Endometrium (tissue), 2 donors: ENCODE results near the gene CARMIL1.

Experiments
- FAIRE-seq: peaks from 2 replicates; lab custom pipeline; 2012; peaks lifted over from hg19 to GRCh38; lab: Jason Lieb, UNC
- donor health status: control.
- donor health status: control.

CARMIL1 gene

GRCh38 chr6:25477006-25477590 is 197.9 kb downstream of the CARMIL1 start:
- no peak for FAIRE-seq

DNA sequence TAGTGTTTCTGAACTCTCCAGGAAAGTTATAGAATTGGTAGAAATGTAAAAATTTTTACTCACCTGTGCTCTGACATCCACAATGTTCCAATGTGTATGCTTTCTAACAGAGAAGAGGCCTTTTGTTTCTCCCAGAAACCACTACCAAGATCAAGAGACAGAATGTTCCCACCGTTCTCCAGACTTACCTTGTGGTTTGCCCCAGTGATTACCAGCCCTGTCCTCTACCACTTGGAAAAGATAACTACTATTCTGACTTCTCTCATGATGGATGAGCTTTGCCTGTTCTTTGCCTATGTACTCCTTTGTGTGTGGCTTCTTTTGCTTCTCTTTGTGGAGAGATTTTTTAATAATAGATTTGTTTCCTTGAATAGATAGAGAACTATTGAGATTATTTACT is 199.8 kb downstream of the CARMIL1 start:
- FAIRE-seq = no peak

- FAIRE-seq = no peak
Measured at GRCh38 chr6:25481267-25481666, 202.1 kb downstream of the CARMIL1 start.

DNA sequence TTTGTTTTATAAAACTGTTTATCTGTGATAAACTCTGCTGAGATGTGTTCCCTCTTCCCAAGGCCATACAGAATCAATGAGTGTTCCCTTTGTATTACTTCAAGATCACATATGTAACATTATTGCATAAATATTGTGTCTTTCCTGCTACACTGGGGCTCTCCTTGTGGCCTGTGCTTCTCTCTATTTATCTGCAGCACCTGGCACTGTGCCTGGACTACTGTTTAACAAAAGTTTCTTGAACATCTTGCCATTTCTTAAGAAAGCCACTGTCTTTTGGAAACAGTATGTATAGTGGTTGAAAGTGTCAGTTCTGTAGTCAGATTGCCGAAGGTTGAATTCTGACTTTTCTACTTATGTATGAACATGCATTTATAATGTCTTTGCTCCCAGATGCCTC is 203.8 kb downstream of the CARMIL1 start:
- FAIRE-seq = no peak

DNA sequence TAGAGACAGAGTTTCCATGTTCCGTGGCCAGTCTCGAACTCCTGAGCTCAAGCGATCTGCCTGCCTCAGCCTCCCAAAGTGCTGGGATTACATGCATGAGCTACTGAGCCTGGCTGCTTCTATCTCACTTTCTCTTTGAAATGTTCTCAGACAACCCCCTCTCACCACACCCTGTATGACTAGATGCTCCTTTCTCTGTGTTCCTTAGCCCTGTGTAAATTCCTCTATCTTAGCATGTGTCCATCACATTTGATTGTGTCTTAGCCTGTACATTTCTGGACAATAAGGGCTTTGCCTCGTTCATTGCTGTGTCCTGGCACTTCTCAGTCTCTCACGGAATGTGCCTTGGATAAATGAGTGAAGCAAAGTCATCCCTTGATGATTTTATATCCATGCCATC is 204.8 kb downstream of the CARMIL1 start:
- no peak for FAIRE-seq

DNA sequence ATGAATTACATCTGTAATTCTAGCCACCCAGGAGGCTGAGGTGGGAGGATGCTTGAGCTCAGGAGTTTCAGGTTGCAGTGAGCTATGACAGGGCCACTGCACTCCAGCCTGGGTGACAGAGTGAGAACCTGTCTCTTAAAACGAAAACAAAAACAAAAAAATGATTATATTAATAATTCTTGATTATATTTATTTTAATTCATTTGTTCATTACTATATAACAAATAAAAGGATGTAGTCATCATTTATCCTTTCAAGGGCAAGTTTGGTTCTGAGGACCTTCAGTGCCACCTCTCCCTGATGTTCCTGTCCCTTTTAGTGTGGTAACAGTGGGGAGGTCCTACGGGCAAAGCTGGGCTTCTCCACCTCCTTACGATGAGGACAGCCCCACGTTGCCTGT is 205.7 kb downstream of the CARMIL1 start:
- FAIRE-seq = no peak

GRCh38 chr6:25485821-25486534 is 206.8 kb downstream of the CARMIL1 start:
- no peak for FAIRE-seq

DNA sequence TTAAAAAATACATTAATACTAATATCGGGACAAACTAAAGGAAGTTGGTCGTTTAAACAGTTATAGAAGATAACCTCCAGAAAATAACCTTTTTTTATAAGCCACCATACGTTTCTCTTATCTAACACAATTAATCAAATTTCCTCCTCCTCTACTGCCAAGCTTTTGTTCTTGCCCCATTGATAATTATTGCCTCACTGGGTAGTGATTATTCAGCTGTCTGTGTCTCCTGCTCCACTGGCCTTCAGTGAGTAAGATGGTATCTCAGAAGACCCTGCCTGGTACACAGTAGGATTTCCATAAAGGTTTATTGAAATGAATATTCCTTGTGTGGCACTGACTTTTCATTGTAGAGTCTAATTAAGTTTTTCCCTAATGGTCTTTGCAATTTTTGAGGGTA is 207.4 kb downstream of the CARMIL1 start:
- no peak for FAIRE-seq

DNA sequence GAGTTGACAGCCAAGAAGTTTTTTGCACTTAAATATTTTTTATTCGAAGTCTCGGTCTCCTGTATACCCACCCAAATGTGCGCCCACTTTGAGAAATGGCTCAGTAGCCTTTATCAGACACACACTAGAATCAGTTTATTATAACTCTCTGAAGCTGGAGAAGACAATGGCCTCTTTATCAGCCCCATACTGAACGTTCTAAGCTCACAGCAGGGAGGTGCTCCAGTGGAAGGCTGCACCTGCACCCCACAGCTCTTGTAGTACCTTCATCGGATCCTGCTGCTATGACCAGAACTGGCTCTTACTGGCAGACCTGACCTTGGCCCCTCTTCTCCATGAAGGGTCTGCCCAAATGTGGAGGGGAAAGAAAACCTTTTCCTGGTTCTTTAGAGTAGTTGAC is 207.8 kb downstream of the CARMIL1 start:
- no peak for FAIRE-seq

GRCh38 chr6:25488156-25488555 is 209.0 kb downstream of the CARMIL1 start:
- FAIRE-seq = no peak

DNA sequence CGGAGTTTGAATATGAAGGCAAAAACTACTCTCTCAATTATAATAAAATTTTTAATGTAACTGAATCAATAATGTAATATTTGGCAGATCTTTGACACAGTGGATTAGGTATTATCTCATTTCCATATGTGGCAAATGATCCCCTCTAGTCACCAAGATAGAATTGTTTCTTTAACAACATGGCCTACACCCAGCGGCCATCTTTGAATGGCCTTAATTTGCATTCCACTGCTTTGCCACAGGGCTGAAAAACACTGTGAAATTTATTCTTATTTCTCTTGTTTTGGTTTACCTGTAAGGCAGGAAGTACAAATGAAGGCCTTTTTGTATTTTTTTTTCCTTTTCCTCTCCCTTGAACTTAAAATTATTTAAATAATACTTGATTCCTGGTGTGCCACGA is 210.2 kb downstream of the CARMIL1 start:
- no peak for FAIRE-seq

DNA sequence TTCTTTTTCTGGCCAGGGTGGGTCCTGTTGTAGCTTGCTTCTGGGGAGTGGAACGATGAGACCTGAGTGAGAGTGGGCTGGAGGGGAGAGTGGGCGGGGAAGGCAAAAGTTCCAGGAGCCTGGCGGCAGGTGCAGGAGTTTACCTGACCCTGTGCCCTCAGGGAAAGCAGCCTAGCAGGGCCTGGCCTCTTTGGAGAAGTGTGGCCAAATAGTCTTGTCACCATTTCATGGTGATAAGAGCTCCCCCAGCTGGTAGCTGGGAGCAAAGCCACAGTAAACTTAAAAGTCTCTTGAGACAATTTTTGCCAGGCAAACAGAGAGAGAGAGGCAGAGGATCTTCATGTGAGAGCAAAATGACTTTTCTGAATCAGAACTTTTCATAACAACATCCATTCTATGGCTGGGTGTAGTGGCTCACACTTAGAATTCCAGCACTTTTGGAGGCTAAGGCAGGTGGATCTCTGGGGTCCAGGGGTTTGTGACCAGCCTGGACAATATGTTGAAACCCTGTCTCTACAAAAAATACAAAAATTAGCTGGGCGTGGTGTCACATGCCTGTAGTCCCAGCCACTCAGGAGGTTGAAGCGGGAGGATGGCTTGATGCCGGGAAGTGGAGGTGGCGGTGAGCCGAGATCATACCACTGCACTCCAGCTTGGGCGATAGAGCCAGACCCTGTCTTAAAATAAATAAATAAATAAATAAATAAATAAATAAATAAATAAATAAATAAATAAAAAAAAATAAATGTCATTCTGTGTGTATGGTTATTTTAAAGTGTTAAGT is 211.0 kb downstream of the CARMIL1 start:
- FAIRE-seq = no peak

- FAIRE-seq = no peak
Measured at GRCh38 chr6:25492951-25493350, 213.8 kb downstream of the CARMIL1 start.

DNA sequence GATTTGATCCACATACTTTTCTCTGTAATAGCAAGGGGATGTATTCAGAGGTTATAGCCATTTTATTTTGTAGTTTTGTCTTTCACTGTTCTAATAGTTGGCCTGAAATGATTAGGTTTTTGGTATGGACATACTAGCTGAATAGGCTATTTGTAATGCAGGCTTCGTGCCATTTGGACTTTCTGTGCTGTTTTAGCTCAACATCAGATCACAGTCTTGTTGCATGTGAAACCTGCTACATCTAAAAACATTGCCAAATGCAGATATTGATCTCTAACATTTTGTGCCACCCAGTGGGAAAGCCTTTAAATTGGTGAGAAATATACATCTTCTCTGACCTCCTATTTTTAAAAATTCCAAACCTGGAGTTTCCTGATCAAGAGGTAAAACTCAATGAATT is 215.3 kb downstream of the CARMIL1 start:
- FAIRE-seq = no peak

- FAIRE-seq = no peak
Measured at GRCh38 chr6:25497383-25498040, 218.3 kb downstream of the CARMIL1 start.

DNA sequence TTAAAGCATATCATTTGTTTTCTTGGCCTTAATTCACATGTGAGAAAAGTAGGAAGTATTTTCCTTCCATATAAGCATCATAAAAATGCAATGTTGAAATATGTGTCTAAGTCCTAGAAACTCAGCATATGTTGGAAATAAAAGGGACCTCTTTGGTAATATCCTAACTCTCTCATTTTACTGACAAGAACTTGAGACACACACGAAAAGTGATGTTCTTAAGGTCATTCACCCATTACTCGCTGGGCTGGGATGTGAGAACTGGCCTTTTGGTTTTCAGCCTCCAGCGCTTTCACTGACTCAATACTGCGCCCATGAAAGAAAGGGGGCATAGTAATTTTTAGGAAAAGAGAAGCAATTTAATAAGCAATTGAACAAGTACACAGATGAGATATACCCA is 219.3 kb downstream of the CARMIL1 start:
- FAIRE-seq = no peak

GRCh38 chr6:25499615-25500235 is 220.6 kb downstream of the CARMIL1 start:
- FAIRE-seq = no peak

- FAIRE-seq = no peak
Measured at GRCh38 chr6:25503686-25504085, 224.5 kb downstream of the CARMIL1 start.

- FAIRE-seq = no peak
Measured at GRCh38 chr6:25504661-25505060, 225.5 kb downstream of the CARMIL1 start.

DNA sequence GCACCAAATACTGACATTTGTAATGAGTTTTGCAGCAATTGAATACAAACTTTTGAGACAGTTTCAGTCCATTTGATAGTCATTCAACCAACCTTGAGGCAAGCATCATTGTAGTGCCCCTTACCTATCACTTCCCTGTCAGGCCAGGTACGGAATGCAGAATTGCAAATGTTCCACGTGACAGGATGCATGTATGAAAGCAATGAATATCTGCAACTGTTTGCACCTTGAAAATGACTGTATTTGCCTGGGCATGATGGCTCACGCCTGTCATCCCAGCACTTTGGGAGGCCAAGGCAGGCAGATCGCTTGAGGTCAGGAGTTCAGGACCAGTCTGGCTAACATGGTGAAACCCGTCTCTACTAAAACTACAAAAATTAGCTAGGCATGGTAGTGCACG is 226.8 kb downstream of the CARMIL1 start:
- FAIRE-seq = no peak

- FAIRE-seq = no peak
Measured at GRCh38 chr6:25508051-25508450, 228.9 kb downstream of the CARMIL1 start.

DNA sequence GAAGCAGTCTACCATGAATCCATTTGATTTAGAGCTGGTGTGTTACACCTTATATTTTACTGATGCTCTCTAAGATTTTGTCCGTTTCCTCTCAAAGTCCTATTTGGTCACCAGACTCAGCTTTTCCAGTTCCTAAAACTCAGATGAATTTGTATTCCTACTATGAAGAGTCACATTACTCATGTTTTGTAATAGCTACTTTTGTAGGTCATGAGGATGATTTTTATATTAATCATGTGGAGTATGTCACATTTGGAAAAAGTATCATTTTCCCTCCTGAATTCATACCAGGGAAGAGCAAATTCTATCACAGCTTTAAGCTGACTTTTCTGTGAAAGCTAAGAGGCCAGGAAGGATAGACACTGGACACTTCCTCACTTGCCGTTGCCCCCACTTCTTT is 232.2 kb downstream of the CARMIL1 start:
- FAIRE-seq = no peak
